ENCODE results near the gene KLHL41.
"Not testable (repeated sequence)": the region's sequence is repeated elsewhere in the genome, so short reads cannot be mapped to it uniquely, and the experiment has no call there.

KLHL41 gene

GRCh38 chr2:169573974-169574299 lies 64.4 kb downstream of the KLHL41 start:
- DNase-seq = no peak

- not testable (repeated sequence) for DNase-seq
These were observed 65.0 kb downstream of the KLHL41 start for GRCh38 chr2:169574539-169574938.

GRCh38 chr2:169575264-169575663 lies 65.8 kb downstream of the KLHL41 start:
- not testable (repeated sequence) for DNase-seq
